ENCODE measurements around the gene WDR77. TPM values are rescaled to one million over a fixed set of nuclear protein-coding genes. Genes with fewer than 3 reads are reported as not detected.

WDR77 gene
- total RNA-seq, 1 experiment from 2014 or later = 64.5 TPM

DNA sequence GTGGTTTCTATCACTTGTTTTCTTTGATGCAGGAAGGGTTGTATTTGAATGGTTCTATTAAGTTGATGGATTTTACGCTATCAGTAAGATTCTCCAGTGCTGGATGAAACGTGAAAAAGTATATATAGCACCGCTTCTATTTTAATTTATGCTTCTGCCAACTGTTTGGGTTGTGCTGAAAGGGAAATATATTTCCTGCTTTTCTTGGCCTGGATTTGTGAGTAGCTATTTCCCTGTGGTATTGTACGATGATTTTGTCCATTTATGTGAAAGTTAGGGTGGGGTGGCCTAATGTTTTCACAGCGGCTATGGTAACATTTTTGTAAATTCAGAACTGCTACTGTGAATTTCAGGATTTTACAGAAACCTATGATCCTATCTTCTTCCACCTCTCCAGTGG lies 25.1 kb upstream of the WDR77 start (continued):
- TF ChIP-seq SP1 (CRISPR knock-in tag; conservative IDR thresholded peaks at IDR 0.05) = no peak
- no peak for TF ChIP-seq MAX (CRISPR knock-in tag; IDR thresholded peaks at IDR 0.05)
- TF ChIP-seq, protein P1, sequence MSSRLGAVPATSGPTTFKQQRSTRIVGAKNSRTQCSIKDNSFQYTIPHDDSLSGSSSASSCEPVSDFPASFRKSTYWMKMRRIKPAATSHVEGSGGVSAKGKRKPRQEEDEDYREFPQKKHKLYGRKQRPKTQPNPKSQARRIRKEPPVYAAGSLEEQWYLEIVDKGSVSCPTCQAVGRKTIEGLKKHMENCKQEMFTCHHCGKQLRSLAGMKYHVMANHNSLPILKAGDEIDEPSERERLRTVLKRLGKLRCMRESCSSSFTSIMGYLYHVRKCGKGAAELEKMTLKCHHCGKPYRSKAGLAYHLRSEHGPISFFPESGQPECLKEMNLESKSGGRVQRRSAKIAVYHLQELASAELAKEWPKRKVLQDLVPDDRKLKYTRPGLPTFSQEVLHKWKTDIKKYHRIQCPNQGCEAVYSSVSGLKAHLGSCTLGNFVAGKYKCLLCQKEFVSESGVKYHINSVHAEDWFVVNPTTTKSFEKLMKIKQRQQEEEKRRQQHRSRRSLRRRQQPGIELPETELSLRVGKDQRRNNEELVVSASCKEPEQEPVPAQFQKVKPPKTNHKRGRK (CRISPR knock-in tag; IDR thresholded peaks at IDR 0.05; ENCODE audit: borderline replicate concordance) = no peak

DNA sequence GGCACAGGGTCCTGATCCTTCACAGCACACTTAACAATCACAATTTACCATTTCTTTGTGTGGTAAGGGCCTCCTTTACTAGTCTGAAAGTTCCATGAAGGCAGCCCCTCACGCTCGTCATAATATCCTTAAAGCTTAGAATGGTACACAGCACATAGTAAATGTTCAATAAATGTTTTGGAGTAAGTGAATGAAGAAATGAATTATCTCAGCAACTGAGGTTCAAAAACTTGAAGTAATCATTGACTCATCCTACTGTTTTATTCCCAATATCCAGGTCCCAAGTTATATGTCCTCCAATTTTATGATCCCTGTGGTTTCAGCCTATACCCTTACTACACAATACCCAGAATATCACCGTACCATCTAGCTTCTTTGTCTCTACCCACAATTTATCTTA lies 22.5 kb upstream of the WDR77 start:
- ChIA-PET POLR2A (no interaction called here), CTCF (interaction anchor here (1.1 kb wide), 1 partner anchor 10 kb away, joined by 4 read pairs; no protein-coding TSS in a partner anchor)
- TF ChIP-seq JUN (CRISPR knock-in tag; IDR thresholded peaks at IDR 0.05) (no peak), ZNF416 (CRISPR knock-in tag; IDR thresholded peaks at IDR 0.05) (no peak), FOXJ3 (CRISPR knock-in tag; IDR thresholded peaks at IDR 0.05; ENCODE audit: borderline replicate concordance) (no peak), GRHL2 (CRISPR knock-in tag; IDR thresholded peaks at IDR 0.05; ENCODE audit: insufficient replicate concordance, severe bottlenecking) (no peak), ATF1 (CRISPR knock-in tag; IDR thresholded peaks at IDR 0.05) (no peak), NFYB (CRISPR knock-in tag; conservative IDR thresholded peaks at IDR 0.05; ENCODE audit: low read depth) (no peak), ESRRA (CRISPR knock-in tag; IDR thresholded peaks at IDR 0.05; ENCODE audit: borderline replicate concordance) (no peak), NR1H2 (CRISPR knock-in tag; IDR thresholded peaks at IDR 0.05) (no peak), GTF2I (CRISPR knock-in tag; conservative IDR thresholded peaks at IDR 0.05) (no peak), FOXK1 (CRISPR knock-in tag; IDR thresholded peaks at IDR 0.05) (no peak), ZNF281 (CRISPR knock-in tag; IDR thresholded peaks at IDR 0.05) (no peak), NR2C2 (CRISPR knock-in tag; IDR thresholded peaks at IDR 0.05) (no peak), ZNF219 (CRISPR knock-in tag; IDR thresholded peaks at IDR 0.05; ENCODE audit: borderline replicate concordance) (no peak), PRRX2 (CRISPR knock-in tag; IDR thresholded peaks at IDR 0.05) (no peak), ZNF671 (CRISPR knock-in tag; IDR thresholded peaks at IDR 0.05) (no peak), ELF4 (CRISPR knock-in tag; IDR thresholded peaks at IDR 0.05; ENCODE audit: low read depth) (no peak)
- TF ChIP-seq, protein P2, sequence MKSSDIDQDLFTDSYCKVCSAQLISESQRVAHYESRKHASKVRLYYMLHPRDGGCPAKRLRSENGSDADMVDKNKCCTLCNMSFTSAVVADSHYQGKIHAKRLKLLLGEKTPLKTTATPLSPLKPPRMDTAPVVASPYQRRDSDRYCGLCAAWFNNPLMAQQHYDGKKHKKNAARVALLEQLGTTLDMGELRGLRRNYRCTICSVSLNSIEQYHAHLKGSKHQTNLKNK (CRISPR knock-in tag; IDR thresholded peaks at IDR 0.05) = no peak
- TF ChIP-seq, protein P3, sequence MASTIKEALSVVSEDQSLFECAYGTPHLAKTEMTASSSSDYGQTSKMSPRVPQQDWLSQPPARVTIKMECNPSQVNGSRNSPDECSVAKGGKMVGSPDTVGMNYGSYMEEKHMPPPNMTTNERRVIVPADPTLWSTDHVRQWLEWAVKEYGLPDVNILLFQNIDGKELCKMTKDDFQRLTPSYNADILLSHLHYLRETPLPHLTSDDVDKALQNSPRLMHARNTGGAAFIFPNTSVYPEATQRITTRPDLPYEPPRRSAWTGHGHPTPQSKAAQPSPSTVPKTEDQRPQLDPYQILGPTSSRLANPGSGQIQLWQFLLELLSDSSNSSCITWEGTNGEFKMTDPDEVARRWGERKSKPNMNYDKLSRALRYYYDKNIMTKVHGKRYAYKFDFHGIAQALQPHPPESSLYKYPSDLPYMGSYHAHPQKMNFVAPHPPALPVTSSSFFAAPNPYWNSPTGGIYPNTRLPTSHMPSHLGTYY (CRISPR knock-in tag; IDR thresholded peaks at IDR 0.05) = no peak
- Mint-ChIP-seq H3K9me3 (no peaks in the 10 kb centered on the region), H3K27me3 (ENCODE audit: low read depth) (no peaks in the 10 kb centered on the region), H3K4me1 (0 out of 2 replicates have a peak, but pooled peaks cover 2% of the 10 kb centered on the region), H3K4me3 (no peak overlapping the region), H3K36me3 (no peaks in the 10 kb centered on the region), H3K27ac (no peak overlapping the region)
- no peak for DNase-seq (ENCODE audit: low spot score)
- ATAC-seq = no peak

Data from WTC11 (cell line).